Measurements from ENCODE around the gene KRTAP4-8.
"Not testable (repeated sequence)": the region's sequence is repeated elsewhere in the genome, so short reads cannot be mapped to it uniquely, and the experiment has no call there.

DNA sequence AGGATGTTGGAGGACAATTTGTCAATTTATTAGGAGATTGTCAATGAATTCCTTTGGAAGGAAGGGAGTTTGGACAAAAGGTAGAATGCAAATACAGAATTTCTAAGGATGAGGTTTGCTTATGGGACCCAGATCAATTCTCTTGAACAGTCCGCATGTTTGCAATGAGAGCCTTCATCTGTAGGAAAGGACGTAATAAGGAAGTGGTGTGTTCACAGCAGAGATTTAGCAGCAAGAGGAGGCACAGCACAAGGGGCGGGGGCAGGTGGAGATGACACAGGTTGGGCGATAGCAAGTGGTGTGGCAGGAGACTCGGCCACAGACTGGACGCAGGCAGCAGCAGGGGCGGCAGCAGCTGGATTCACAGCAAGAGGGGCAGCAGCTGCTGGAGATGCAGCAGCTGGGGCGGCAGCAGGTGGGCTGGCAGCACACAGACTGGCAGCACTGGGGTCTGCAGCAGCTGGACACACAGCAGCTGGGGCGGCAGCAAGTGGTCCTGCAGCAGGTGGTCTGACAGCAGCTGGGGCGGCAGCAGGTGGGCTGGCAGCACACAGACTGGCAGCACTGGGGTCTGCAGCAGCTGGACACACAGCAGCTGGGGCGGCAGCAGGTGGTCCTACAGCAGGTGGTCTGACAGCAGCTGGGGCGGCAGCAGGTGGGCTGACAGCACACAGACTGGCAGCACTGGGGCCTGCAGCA is 25.5 kb upstream of the KRTAP4-8 start:
- TF ChIP-seq, protein P1, sequence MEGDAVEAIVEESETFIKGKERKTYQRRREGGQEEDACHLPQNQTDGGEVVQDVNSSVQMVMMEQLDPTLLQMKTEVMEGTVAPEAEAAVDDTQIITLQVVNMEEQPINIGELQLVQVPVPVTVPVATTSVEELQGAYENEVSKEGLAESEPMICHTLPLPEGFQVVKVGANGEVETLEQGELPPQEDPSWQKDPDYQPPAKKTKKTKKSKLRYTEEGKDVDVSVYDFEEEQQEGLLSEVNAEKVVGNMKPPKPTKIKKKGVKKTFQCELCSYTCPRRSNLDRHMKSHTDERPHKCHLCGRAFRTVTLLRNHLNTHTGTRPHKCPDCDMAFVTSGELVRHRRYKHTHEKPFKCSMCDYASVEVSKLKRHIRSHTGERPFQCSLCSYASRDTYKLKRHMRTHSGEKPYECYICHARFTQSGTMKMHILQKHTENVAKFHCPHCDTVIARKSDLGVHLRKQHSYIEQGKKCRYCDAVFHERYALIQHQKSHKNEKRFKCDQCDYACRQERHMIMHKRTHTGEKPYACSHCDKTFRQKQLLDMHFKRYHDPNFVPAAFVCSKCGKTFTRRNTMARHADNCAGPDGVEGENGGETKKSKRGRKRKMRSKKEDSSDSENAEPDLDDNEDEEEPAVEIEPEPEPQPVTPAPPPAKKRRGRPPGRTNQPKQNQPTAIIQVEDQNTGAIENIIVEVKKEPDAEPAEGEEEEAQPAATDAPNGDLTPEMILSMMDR (IDR thresholded peaks at IDR 0.05): not testable (repeated sequence)
- TF ChIP-seq POLR2A, POLR2AphosphoS5 (IDR thresholded peaks at IDR 0.05): not testable (repeated sequence)
